ENCODE data around the gene UMPS.
A peak's percentile ranks its signal among the peaks of the same experiment; 100 is the strongest.

UMPS gene

GRCh38 chr3:124714223-124714853 is 15.9 kb upstream of the UMPS start:
- Histone ChIP-seq H3K36me3 (ENCODE audit: insufficient read depth, low read length) (no peaks in the 10 kb centered on the region), H3K9me3 (ENCODE audit: insufficient read depth, low read depth, low read length) (no peaks in the 10 kb centered on the region), H3F3A (ENCODE audit: low read depth) (no peaks in the 10 kb centered on the region), H3K9ac (ENCODE audit: low read depth, low read length, poor library complexity, severe bottlenecking) (no peak overlapping the region), H3K4me2 (ENCODE audit: low read depth, low read length, poor library complexity, severe bottlenecking) (no peak overlapping the region), H3K4me3 (ENCODE audit: low read length, poor library complexity, severe bottlenecking) (no peak overlapping the region), H3K4me1 (ENCODE audit: insufficient read depth, low read length, poor library complexity, severe bottlenecking) (no peaks in the 10 kb centered on the region), H2AFZ (ENCODE audit: low read length) (no peak overlapping the region), H3K9me2 (replicated peaks; ENCODE audit: low read depth, low read length) (no peaks in the 10 kb centered on the region), H4K20me1 (ENCODE audit: insufficient read depth, low read length, poor library complexity, severe bottlenecking) (no peaks in the 10 kb centered on the region), H3K79me2 (ENCODE audit: insufficient read depth, low read length) (no peaks in the 10 kb centered on the region), H3K27me3 (ENCODE audit: insufficient read depth, low read length, poor library complexity, severe bottlenecking) (peaks cover 4% of the 10 kb centered on the region)
- no peak for TF ChIP-seq CTCF (conservative IDR thresholded peaks at IDR 0.05; ENCODE audit: low read length)
- no peak for TF ChIP-seq EZH2phosphoT487 (IDR thresholded peaks at IDR 0.05; ENCODE audit: borderline replicate concordance)

- Histone ChIP-seq H3K4me1 (ENCODE audit: insufficient read depth, low read length, poor library complexity, severe bottlenecking) (no peaks in the 10 kb centered on the region), H3K9me2 (replicated peaks; ENCODE audit: low read depth, low read length) (no peaks in the 10 kb centered on the region), H3K9ac (ENCODE audit: low read depth, low read length, poor library complexity, severe bottlenecking) (no peak overlapping the region), H4K20me1 (ENCODE audit: insufficient read depth, low read length, poor library complexity, severe bottlenecking) (no peaks in the 10 kb centered on the region), H3K9me3 (ENCODE audit: insufficient read depth, low read depth, low read length) (no peaks in the 10 kb centered on the region), H2AFZ (ENCODE audit: low read length) (no peak overlapping the region), H3K79me2 (ENCODE audit: insufficient read depth, low read length) (no peaks in the 10 kb centered on the region), H3K4me2 (ENCODE audit: low read depth, low read length, poor library complexity, severe bottlenecking) (no peak overlapping the region), H3F3A (ENCODE audit: low read depth) (no peaks in the 10 kb centered on the region), H3K4me3 (ENCODE audit: low read length, poor library complexity, severe bottlenecking) (no peak overlapping the region), H3K36me3 (ENCODE audit: insufficient read depth, low read length) (no peaks in the 10 kb centered on the region), H3K27me3 (ENCODE audit: insufficient read depth, low read length, poor library complexity, severe bottlenecking) (peaks cover 78% of the 10 kb centered on the region)
- TF ChIP-seq EZH2phosphoT487 (IDR thresholded peaks at IDR 0.05; ENCODE audit: borderline replicate concordance): no peak
- no peak for TF ChIP-seq CTCF (conservative IDR thresholded peaks at IDR 0.05; ENCODE audit: low read length)
Observed at GRCh38 chr3:124722589-124722988, 7.7 kb upstream of the UMPS start.

GRCh38 chr3:124730941-124731297 is 667 bp downstream of the UMPS start:
- Histone ChIP-seq H3K9me2 (replicated peaks; ENCODE audit: low read depth, low read length) (no peaks in the 10 kb centered on the region), H4K20me1 (ENCODE audit: insufficient read depth, low read length, poor library complexity, severe bottlenecking) (peaks cover 33% of the 10 kb centered on the region), H3K36me3 (ENCODE audit: insufficient read depth, low read length) (peaks cover 5% of the 10 kb centered on the region; the same call in 1 of the 2 replicates), H3K9me3 (ENCODE audit: insufficient read depth, low read depth, low read length) (no peaks in the 10 kb centered on the region), H3K4me2 (ENCODE audit: low read depth, low read length, poor library complexity, severe bottlenecking) (peak overlapping the region; percentile 99), H3K27me3 (ENCODE audit: insufficient read depth, low read length, poor library complexity, severe bottlenecking) (peaks cover 38% of the 10 kb centered on the region), H3K4me3 (ENCODE audit: low read length, poor library complexity, severe bottlenecking) (peak overlapping the region; percentile 95), H3K9ac (ENCODE audit: low read depth, low read length, poor library complexity, severe bottlenecking) (peak overlapping the region; percentile 95), H3F3A (ENCODE audit: low read depth) (no peaks in the 10 kb centered on the region), H3K4me1 (ENCODE audit: insufficient read depth, low read length, poor library complexity, severe bottlenecking) (peaks cover 40% of the 10 kb centered on the region), H2AFZ (ENCODE audit: low read length) (peak overlapping the region; percentile 97), H3K79me2 (ENCODE audit: insufficient read depth, low read length) (peaks cover 49% of the 10 kb centered on the region)
- TF ChIP-seq CTCF (conservative IDR thresholded peaks at IDR 0.05; ENCODE audit: low read length) (no peak), EZH2phosphoT487 (IDR thresholded peaks at IDR 0.05; ENCODE audit: borderline replicate concordance) (no peak)

All from Loucy (cell line).